GM12872 (cell line): ENCODE measurements around the gene PCSK6.

ENCODE experiments used
- TF ChIP-seq, protein P1 (sequence below): IDR thresholded peaks from 3 replicates; pipeline ENCODE4 v1.5.1; 2011; ENCODE audit warnings: low read depth, mild to moderate bottlenecking, low read length, moderate library complexity; ENCODE audit not compliant: insufficient read depth

PCSK6 gene

DNA sequence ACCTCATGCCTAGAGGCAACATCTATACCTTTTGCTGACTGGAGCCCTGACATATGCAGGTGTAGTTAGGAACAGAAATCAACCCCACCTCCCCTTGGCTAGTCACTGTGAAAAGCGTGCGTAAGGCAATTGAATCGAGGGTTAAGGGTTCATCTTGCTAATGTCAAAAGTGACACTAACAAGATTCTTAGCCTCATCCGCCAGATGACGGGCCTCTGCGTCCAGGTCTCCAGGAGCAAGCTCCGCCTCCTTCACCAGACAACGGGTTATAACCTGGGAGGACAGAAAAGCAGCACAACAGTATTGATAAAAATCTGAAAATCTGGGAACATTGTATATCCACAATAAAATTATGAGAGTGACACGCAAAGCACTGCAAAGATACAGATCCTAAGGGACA, 216.9 kb downstream of the PCSK6 start:
- TF ChIP-seq, protein P1, sequence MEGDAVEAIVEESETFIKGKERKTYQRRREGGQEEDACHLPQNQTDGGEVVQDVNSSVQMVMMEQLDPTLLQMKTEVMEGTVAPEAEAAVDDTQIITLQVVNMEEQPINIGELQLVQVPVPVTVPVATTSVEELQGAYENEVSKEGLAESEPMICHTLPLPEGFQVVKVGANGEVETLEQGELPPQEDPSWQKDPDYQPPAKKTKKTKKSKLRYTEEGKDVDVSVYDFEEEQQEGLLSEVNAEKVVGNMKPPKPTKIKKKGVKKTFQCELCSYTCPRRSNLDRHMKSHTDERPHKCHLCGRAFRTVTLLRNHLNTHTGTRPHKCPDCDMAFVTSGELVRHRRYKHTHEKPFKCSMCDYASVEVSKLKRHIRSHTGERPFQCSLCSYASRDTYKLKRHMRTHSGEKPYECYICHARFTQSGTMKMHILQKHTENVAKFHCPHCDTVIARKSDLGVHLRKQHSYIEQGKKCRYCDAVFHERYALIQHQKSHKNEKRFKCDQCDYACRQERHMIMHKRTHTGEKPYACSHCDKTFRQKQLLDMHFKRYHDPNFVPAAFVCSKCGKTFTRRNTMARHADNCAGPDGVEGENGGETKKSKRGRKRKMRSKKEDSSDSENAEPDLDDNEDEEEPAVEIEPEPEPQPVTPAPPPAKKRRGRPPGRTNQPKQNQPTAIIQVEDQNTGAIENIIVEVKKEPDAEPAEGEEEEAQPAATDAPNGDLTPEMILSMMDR, result no peak

DNA sequence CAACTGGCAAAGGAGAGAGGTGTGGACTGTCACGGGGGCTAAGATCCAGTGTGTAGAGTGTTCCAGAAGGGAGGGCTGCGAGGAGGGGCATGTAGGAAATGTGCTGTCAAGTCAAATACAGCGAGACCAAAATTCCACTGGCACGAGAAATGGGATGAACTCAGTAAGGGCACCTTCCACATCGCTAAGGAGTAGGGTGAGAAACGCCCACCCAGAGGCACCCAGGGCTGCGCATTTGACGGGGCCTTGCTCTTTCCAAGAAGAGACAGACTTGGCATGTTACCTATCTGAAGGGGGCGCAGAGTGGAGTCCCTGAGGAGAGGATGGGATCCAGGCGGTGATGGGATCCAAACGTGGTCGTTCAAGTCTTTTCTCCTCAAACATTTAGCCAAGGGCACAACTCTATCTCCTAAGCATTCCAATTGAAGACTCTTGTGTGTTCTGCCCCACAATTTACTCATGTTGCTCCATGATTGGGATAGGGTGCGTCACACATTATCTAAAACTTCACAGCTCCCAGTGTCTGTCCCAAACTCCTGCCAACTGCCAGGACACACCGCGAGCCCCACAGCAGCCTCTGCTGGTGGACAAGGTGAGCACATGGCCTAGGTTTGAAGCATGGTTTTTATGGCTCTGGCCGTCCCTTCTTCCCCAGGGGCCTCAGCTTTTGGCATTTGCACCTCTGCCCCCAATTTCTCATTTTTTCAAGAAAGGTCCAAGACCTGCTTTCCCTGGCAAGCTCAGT, 219.9 kb downstream of the PCSK6 start:
- TF ChIP-seq, protein P1, result peak; percentile 58

GRCh38 chr15:101267320-101268104, 222.0 kb downstream of the PCSK6 start:
- TF ChIP-seq, protein P1, result no peak

DNA sequence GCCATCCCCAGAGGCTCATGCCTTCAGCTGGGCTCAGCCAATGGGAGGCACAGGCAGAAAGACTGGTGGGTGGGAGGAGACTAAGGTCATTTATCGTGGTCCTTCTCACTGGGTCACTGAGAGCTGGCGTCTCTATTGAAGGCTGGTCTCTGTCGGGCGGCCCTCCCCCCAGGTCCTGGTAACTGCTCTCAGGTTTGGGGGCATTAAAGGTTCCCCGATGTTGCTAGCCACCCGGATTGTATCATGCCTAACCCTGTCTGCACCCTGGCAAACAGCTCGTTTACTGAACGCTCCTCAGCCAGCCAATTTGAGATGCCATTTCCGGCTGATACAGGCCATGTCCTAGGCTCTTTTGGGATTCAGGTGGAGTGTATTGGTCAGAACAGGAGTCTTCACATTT, 222.7 kb downstream of the PCSK6 start:
- TF ChIP-seq, protein P1, result no peak

DNA sequence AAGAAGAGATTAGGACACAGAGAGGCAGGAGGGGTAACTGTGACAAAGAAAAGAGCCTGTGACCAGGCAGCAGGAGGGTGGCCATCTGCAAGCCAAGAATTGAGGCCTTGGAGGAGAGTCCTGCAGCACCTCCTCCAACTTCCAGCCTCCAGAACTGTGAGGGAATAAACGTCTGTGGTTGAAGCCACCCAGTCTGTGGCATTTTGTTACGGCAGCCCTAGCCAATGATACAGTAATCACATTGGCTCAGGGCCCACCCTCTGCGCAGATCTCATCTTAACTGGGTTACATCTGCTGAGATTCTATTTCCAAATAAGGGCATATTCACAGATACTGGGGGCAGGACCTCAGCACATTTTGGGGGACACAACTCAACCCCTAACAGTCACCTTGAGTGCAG, 223.5 kb downstream of the PCSK6 start:
- TF ChIP-seq, protein P1, result no peak

GRCh38 chr15:101264911-101265641, 224.4 kb downstream of the PCSK6 start:
- TF ChIP-seq, protein P1, result no peak

DNA sequence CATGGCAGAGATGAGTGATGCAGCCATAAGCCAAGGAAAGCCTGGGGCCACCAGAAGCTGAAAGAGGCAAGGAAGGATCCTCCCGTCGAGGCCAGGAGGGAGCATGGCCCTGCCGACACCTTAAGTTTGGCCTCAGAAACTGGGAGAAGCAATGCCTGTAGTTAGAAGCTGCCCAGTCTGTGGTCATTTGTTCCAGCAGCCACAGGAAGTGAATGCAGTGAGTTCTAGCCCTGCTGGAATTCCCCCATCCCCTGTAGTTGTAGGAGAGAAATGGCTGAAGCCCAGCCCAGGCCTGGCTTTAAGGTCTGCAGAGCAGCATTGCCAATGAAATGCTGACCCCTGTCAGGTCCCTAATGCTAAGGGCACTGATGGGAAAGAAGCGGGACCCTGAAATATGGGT, 225.5 kb downstream of the PCSK6 start:
- TF ChIP-seq, protein P1, result no peak
